ENCODE results near the gene CORO2A. TPM values are rescaled to one million over a fixed set of nuclear protein-coding genes. Genes with fewer than 3 reads are reported as not detected.

Gene CORO2A
- total and polyA plus RNA-seq, 8 donors: 8.1 to 20.4 (median 9.3) TPM

DNA sequence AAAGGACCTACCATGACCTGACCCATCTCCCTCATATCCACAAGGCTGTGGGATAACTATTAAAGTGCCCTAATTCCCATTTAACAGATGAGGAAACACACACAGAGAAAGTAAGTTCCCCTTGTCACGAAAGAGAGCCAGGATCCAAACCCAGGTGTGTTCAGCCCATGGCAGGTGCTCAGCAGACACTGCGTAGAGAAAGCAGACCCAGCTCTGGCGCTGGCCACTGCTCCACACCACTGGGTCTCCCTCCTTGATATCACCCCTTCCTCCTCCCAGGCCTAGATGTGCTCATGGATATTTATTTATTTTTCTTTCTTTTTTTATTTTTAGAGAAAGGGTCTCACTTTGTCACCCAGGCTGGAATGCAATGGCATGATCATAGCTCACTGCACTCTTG lies 24.0 kb upstream of the CORO2A start:
- Histone ChIP-seq H3K4me3 (no peak overlapping the region), H3K27ac (no peak overlapping the region), H3K27me3 (no peaks in the 10 kb centered on the region), H3K4me1 (peaks cover 2 to 3% of the 10 kb centered on the region in 2 donors), H3K36me3 (peaks cover 0 to 97% of the 10 kb centered on the region in 2 donors), H3K9me3 (no peaks in the 10 kb centered on the region)
- TF ChIP-seq, protein P1, sequence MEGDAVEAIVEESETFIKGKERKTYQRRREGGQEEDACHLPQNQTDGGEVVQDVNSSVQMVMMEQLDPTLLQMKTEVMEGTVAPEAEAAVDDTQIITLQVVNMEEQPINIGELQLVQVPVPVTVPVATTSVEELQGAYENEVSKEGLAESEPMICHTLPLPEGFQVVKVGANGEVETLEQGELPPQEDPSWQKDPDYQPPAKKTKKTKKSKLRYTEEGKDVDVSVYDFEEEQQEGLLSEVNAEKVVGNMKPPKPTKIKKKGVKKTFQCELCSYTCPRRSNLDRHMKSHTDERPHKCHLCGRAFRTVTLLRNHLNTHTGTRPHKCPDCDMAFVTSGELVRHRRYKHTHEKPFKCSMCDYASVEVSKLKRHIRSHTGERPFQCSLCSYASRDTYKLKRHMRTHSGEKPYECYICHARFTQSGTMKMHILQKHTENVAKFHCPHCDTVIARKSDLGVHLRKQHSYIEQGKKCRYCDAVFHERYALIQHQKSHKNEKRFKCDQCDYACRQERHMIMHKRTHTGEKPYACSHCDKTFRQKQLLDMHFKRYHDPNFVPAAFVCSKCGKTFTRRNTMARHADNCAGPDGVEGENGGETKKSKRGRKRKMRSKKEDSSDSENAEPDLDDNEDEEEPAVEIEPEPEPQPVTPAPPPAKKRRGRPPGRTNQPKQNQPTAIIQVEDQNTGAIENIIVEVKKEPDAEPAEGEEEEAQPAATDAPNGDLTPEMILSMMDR (IDR thresholded peaks at IDR 0.05): no peak
- DNase-seq: no peak
- ATAC-seq: no peak
- intact Hi-C loops (cut with DNase I): no loop called here

DNA sequence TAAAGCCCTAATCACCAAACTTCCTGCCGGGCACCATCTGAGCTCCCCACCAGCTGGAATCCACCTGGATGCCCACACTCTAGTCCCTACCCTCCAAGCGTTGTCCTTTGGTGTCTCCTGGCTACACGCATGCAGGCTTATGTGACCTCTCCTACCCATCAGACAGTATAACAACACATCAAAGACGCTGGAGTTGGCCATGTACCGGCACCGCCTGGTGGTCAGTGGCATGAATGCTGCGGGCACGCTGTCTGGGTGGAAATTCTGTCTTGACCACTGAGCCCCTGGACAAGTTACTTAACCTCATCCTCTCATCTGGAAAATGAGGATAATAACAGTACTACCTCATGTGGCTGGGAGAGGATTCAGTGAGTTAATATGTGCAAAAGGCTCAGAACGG lies 23.4 kb upstream of the CORO2A start:
- ATAC-seq: no peak

DNA sequence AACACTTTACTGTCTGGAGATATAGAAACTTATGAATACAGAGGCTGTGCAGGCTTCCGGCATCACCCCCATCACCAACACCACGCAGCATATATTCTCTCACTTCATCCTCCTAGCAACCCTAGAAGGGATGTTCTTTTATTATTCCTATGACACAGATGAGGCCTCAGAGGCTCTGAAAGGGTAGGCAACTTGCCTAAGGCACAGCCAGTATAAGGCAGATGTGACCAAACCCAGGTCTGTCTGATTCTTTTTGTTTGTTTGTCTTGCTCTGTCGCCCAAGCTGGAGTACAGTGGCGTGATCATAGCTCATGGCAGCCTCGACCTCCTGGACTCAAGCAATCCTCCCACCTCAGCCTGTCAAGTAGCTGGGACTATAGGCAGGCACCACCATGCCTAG lies 22.8 kb upstream of the CORO2A start:
- no peak overlapping the region for H3K27ac ChIP-seq

More for the DNA sequence above, 23.4 kb upstream of the CORO2A start:
- intact Hi-C loops (cut with DNase I): no loop called here
- H3K4me3 ChIP-seq: no peak overlapping the region
- H3K27me3 ChIP-seq: no peaks in the 10 kb centered on the region
- H3K36me3 ChIP-seq: peaks cover 0 to 97% of the 10 kb centered on the region in 2 donors
- no peak overlapping the region for H3K27ac ChIP-seq
- H3K9me3 ChIP-seq: no peaks in the 10 kb centered on the region
- peaks cover 2 to 3% of the 10 kb centered on the region in 2 donors for H3K4me1 ChIP-seq
- TF ChIP-seq, protein P1 (IDR thresholded peaks at IDR 0.05): no peak
- DNase-seq: peak in 1 of 4 donors; percentile 48

DNA sequence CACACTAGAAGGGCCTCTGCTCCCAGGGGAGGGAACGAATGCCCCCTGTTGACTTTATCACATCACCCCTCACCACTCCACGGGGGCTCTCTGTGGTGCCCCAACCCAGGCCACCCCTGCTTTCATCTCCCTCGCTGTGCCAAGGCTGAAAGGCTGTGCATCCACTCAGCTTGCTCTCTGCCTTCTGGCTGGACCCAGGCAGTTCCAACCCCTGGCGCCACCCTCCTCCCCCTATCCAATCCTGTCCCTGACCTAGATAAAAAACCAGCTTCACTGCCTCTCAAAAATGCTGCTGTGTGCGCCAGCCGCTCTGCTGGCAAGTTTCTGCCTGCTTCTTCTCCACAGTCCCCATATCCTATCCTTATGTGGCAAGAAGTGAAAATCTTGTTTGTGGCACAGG lies 22.4 kb upstream of the CORO2A start:
- H3K9me3 ChIP-seq: no peaks in the 10 kb centered on the region
- DNase-seq (peak in 1 of 4 donors; percentile 51), ATAC-seq (no peak)
- no peak overlapping the region for H3K27ac ChIP-seq
- peaks cover 0 to 3% of the 10 kb centered on the region in 2 donors for H3K4me1 ChIP-seq
- H3K36me3 ChIP-seq: peaks cover 0 to 97% of the 10 kb centered on the region in 2 donors
- TF ChIP-seq, protein P1 (IDR thresholded peaks at IDR 0.05): no peak
- H3K27me3 ChIP-seq: no peaks in the 10 kb centered on the region
- intact Hi-C loops (cut with DNase I): no loop called here
- no peak overlapping the region for H3K4me3 ChIP-seq

More for the DNA sequence above, 22.8 kb upstream of the CORO2A start:
- no peaks in the 10 kb centered on the region for H3K27me3 ChIP-seq
- H3K9me3 ChIP-seq: no peaks in the 10 kb centered on the region
- no peak overlapping the region for H3K4me3 ChIP-seq
- TF ChIP-seq, protein P1 (IDR thresholded peaks at IDR 0.05): no peak
- no peak for ATAC-seq
- H3K36me3 ChIP-seq: peaks cover 0 to 97% of the 10 kb centered on the region in 2 donors
- no peak for DNase-seq
- H3K4me1 ChIP-seq: peaks cover 2 to 3% of the 10 kb centered on the region in 2 donors
- intact Hi-C loops (cut with DNase I): no loop called here

DNA sequence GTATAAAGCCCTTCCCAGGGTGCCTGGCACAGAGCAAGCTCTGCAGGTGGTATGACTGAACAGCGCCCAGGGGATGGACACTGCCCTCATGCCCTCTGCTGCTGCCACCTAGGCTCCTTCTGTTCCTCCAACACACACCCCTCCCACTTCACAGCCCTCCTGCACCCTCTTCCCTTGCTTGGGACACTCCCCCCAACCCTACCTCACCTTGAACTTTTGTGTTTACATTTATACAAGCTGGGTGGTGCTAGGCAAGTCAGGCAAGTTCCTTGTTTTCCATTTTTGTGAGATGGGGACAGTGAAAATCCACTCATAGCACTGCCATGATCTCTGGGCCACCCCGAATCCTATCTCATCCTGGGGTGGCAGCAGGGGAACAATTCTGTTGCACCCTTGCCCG lies 18.8 kb upstream of the CORO2A start:
- intact Hi-C loops (cut with DNase I): no loop called here
- ATAC-seq (no peak), DNase-seq (no peak)
- Histone ChIP-seq H3K36me3 (peaks cover 0 to 97% of the 10 kb centered on the region in 2 donors), H3K27me3 (no peaks in the 10 kb centered on the region), H3K4me3 (no peak overlapping the region), H3K4me1 (peaks cover 0 to under 1% of the 10 kb centered on the region in 2 donors), H3K27ac (no peak overlapping the region), H3K9me3 (no peaks in the 10 kb centered on the region)
- TF ChIP-seq, protein P1 (IDR thresholded peaks at IDR 0.05): no peak
